Measurements from ENCODE around the gene FABP6. TPM values are rescaled to one million over a fixed set of nuclear protein-coding genes. Genes with fewer than 3 reads are reported as not detected.
A peak's percentile ranks its signal among the peaks of the same experiment; 100 is the strongest.

Gene FABP6
- total and polyA plus RNA-seq, 9 of the 15 experiments (the other 6 are each of a cell fraction or from before 2014, with no cell fraction given) = 0.11 to 0.33 (median 0.21) TPM; not detected in 4

GRCh38 chr5:160260881-160261815, 31.8 kb downstream of the FABP6 start (continued):
- TF ChIP-seq RERE (CRISPR knock-in tag; IDR thresholded peaks at IDR 0.05; ENCODE audit: borderline replicate concordance) = peak; percentile 90; the same call in 1 of the 2 replicates
- TF ChIP-seq TOE1 (IDR thresholded peaks at IDR 0.05; ENCODE audit: borderline replicate concordance) = peak; percentile 75; the same call in 1 of the 2 replicates
- TF ChIP-seq TOE1 (CRISPR knock-in tag; IDR thresholded peaks at IDR 0.05; ENCODE audit: borderline replicate concordance, low read depth) = no peak
- TF ChIP-seq, protein P1, sequence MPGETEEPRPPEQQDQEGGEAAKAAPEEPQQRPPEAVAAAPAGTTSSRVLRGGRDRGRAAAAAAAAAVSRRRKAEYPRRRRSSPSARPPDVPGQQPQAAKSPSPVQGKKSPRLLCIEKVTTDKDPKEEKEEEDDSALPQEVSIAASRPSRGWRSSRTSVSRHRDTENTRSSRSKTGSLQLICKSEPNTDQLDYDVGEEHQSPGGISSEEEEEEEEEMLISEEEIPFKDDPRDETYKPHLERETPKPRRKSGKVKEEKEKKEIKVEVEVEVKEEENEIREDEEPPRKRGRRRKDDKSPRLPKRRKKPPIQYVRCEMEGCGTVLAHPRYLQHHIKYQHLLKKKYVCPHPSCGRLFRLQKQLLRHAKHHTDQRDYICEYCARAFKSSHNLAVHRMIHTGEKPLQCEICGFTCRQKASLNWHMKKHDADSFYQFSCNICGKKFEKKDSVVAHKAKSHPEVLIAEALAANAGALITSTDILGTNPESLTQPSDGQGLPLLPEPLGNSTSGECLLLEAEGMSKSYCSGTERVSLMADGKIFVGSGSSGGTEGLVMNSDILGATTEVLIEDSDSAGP (CRISPR knock-in tag; IDR thresholded peaks at IDR 0.05) = 0 out of 2 replicates have a peak, but pooled peaks have one; percentile 15
- no peak for TF ChIP-seq ZNF146 (CRISPR knock-in tag; IDR thresholded peaks at IDR 0.05; ENCODE audit: unreplicated experiment)
- TF ChIP-seq OTX1 (CRISPR knock-in tag; IDR thresholded peaks at IDR 0.05) = 0 out of 2 replicates have a peak, but pooled peaks have one; percentile 55
- peak; percentile 96 for TF ChIP-seq CUX1 (CRISPR knock-in tag; IDR thresholded peaks at IDR 0.05)
- TF ChIP-seq FOXP1 (CRISPR knock-in tag; IDR thresholded peaks at IDR 0.05) = peak; percentile 80; the same call in 1 of the 2 replicates
- TF ChIP-seq XRCC5 (IDR thresholded peaks at IDR 0.05; ENCODE audit: low read depth, low read length) = 0 out of 2 replicates have a peak, but pooled peaks have one; percentile 54
- TF ChIP-seq MEF2A (IDR thresholded peaks at IDR 0.05; ENCODE audit: control insufficient read depth, low read depth, low read length) = peak; percentile 73
- 0 out of 2 replicates have a peak, but pooled peaks have one; percentile 57 for TF ChIP-seq TCF7 (IDR thresholded peaks at IDR 0.05; ENCODE audit: borderline replicate concordance)
- TF ChIP-seq HSF4 (CRISPR knock-in tag; IDR thresholded peaks at IDR 0.05; ENCODE audit: borderline replicate concordance) = no peak; the same call in 1 of the 2 replicates
- TF ChIP-seq KLF1 (tag; IDR thresholded peaks at IDR 0.05) = no peak

All from K562 (cell line).